ENCODE results near the gene CDH23.

CDH23 gene

DNA sequence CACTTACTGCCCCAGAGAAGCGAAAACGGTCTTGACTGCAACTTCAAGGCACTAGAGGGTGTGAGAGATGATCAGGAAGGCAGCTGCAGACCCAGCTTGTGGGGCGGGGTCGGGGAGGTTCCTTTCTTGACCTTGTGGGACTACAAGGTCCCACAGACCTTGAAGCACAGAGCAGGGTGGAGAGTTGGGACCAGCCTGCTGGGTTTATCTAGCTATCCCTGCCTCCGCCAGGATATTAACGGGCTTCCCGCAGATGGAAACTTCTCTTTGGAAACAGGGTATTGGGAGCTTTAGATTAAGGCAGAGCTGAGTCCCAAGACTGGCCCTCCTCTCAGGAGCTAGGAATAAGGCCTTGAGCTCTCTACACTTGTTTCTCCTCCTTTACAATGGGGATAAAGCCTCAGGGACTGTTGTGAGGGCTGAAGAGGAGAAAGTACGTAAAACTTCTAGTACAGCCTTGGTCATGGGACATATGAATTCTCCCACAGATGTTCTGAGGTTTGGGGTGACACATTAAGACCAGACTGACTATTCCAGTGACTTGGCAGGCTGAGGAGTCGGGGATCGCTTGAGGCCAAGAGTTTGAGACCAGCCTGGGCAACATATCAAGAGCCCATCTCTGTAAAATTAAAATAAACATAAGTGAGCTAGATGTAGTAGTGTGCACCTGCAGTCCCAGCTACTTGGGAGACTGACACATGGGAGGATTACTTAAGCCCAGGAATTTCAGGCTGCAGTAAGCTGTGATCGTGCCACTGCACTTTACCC is 153.2 kb downstream of the CDH23 start:
- no peak overlapping the region for H3K27ac ChIP-seq (ENCODE audit: low read length)
- H3K4me1 ChIP-seq (ENCODE audit: low read length) = no peaks in the 10 kb centered on the region
- H4K20me1 ChIP-seq (ENCODE audit: insufficient read depth, low read length) = no peaks in the 10 kb centered on the region
- H3K4me3 ChIP-seq (ENCODE audit: low read length) = no peak overlapping the region
- no peaks in the 10 kb centered on the region for H3K36me3 ChIP-seq (replicated peaks; ENCODE audit: insufficient read depth, low read length)
- no peak overlapping the region for H2AFZ ChIP-seq (ENCODE audit: low read length)
- H3F3A ChIP-seq (ENCODE audit: insufficient read depth, low read length) = no peaks in the 10 kb centered on the region
- H3K9me3 ChIP-seq (replicated peaks; ENCODE audit: insufficient read depth, low read length) = no peaks in the 10 kb centered on the region
- H3K4me2 ChIP-seq (ENCODE audit: low read depth, low read length) = no peak overlapping the region
- H3K9ac ChIP-seq (ENCODE audit: low read length) = no peak overlapping the region
- H3K27me3 ChIP-seq (replicated peaks; ENCODE audit: insufficient read depth, low read length) = peaks cover 70% of the 10 kb centered on the region
- DNase-seq = no peak
- no peaks in the 10 kb centered on the region for H3K79me2 ChIP-seq (ENCODE audit: low read length)
- TF ChIP-seq EZH2 (optimal IDR thresholded peaks at IDR 0.05; ENCODE audit: low read depth, low read length) = no peak
- TF ChIP-seq, protein P1, sequence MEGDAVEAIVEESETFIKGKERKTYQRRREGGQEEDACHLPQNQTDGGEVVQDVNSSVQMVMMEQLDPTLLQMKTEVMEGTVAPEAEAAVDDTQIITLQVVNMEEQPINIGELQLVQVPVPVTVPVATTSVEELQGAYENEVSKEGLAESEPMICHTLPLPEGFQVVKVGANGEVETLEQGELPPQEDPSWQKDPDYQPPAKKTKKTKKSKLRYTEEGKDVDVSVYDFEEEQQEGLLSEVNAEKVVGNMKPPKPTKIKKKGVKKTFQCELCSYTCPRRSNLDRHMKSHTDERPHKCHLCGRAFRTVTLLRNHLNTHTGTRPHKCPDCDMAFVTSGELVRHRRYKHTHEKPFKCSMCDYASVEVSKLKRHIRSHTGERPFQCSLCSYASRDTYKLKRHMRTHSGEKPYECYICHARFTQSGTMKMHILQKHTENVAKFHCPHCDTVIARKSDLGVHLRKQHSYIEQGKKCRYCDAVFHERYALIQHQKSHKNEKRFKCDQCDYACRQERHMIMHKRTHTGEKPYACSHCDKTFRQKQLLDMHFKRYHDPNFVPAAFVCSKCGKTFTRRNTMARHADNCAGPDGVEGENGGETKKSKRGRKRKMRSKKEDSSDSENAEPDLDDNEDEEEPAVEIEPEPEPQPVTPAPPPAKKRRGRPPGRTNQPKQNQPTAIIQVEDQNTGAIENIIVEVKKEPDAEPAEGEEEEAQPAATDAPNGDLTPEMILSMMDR (IDR thresholded peaks at IDR 0.05; ENCODE audit: low read length) = no peak
- no peak for TF ChIP-seq EZH2phosphoT487 (IDR thresholded peaks at IDR 0.05; ENCODE audit: low read length)
- no peaks in the 10 kb centered on the region for H3K9me2 ChIP-seq (replicated peaks; ENCODE audit: insufficient read depth, low read length)

- TF ChIP-seq EZH2 (optimal IDR thresholded peaks at IDR 0.05; ENCODE audit: low read depth, low read length) (no peak), EZH2phosphoT487 (IDR thresholded peaks at IDR 0.05; ENCODE audit: low read length) (no peak)
- TF ChIP-seq, protein P1 (IDR thresholded peaks at IDR 0.05; ENCODE audit: low read length) = no peak
- no peaks in the 10 kb centered on the region for H3K4me1 ChIP-seq (ENCODE audit: low read length)
- peaks cover 63% of the 10 kb centered on the region for H3K27me3 ChIP-seq (replicated peaks; ENCODE audit: insufficient read depth, low read length)
- no peak overlapping the region for H3K4me3 ChIP-seq (ENCODE audit: low read length)
- no peaks in the 10 kb centered on the region for H3K79me2 ChIP-seq (ENCODE audit: low read length)
- no peak overlapping the region for H3K4me2 ChIP-seq (ENCODE audit: low read depth, low read length)
- no peaks in the 10 kb centered on the region for H3K36me3 ChIP-seq (replicated peaks; ENCODE audit: insufficient read depth, low read length)
- DNase-seq = no peak
- no peak overlapping the region for H2AFZ ChIP-seq (ENCODE audit: low read length)
- no peak overlapping the region for H3K9ac ChIP-seq (ENCODE audit: low read length)
- H4K20me1 ChIP-seq (ENCODE audit: insufficient read depth, low read length) = no peaks in the 10 kb centered on the region
- H3K9me2 ChIP-seq (replicated peaks; ENCODE audit: insufficient read depth, low read length) = no peaks in the 10 kb centered on the region
- H3K9me3 ChIP-seq (replicated peaks; ENCODE audit: insufficient read depth, low read length) = no peaks in the 10 kb centered on the region
- no peaks in the 10 kb centered on the region for H3F3A ChIP-seq (ENCODE audit: insufficient read depth, low read length)
- H3K27ac ChIP-seq (ENCODE audit: low read length) = no peak overlapping the region
Observed at GRCh38 chr10:71550628-71551027, 153.9 kb downstream of the CDH23 start.

DNA sequence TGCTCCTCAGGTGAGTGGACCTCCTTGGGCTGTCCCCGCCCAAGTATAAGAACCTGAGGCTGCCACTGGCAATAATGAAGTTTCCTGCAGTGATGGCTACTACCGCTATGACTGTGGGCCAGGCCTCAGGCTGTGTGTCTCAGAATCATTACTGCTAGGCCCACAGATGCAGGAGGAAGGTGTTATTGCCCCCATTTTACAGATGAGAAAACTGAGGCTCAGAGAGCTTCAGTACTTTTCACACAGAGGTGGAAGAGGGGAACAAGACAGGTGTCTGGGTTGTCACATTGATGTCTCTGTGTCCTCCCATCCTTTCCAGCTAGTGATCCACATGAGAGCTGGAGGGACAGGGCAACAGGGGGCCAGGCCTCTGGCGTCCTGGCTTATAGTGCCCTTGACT is 155.2 kb downstream of the CDH23 start:
- H3K9me2 ChIP-seq (replicated peaks; ENCODE audit: insufficient read depth, low read length) = no peaks in the 10 kb centered on the region
- H2AFZ ChIP-seq (ENCODE audit: low read length) = no peak overlapping the region
- H3K27ac ChIP-seq (ENCODE audit: low read length) = no peak overlapping the region
- no peaks in the 10 kb centered on the region for H3F3A ChIP-seq (ENCODE audit: insufficient read depth, low read length)
- H3K79me2 ChIP-seq (ENCODE audit: low read length) = no peaks in the 10 kb centered on the region
- TF ChIP-seq EZH2phosphoT487 (IDR thresholded peaks at IDR 0.05; ENCODE audit: low read length) (no peak), EZH2 (optimal IDR thresholded peaks at IDR 0.05; ENCODE audit: low read depth, low read length) (no peak)
- TF ChIP-seq, protein P1 (IDR thresholded peaks at IDR 0.05; ENCODE audit: low read length) = no peak
- H3K4me2 ChIP-seq (ENCODE audit: low read depth, low read length) = no peak overlapping the region
- no peak overlapping the region for H3K4me3 ChIP-seq (ENCODE audit: low read length)
- H3K9ac ChIP-seq (ENCODE audit: low read length) = no peak overlapping the region
- no peaks in the 10 kb centered on the region for H3K4me1 ChIP-seq (ENCODE audit: low read length)
- DNase-seq = no peak
- no peaks in the 10 kb centered on the region for H4K20me1 ChIP-seq (ENCODE audit: insufficient read depth, low read length)
- no peaks in the 10 kb centered on the region for H3K9me3 ChIP-seq (replicated peaks; ENCODE audit: insufficient read depth, low read length)
- H3K36me3 ChIP-seq (replicated peaks; ENCODE audit: insufficient read depth, low read length) = no peaks in the 10 kb centered on the region
- H3K27me3 ChIP-seq (replicated peaks; ENCODE audit: insufficient read depth, low read length) = peaks cover 50% of the 10 kb centered on the region

All from MM.1S (cell line).